GM21367 (cell line): ENCODE data around the gene FKBP8.
"Not testable (repeated sequence)": the region's sequence is repeated elsewhere in the genome, so short reads cannot be mapped to it uniquely, and the experiment has no call there.

Source experiments
- ATAC-seq: cut with Tn5 transposase; IDR thresholded peaks from one replicate; pipeline ENCODE4 v1.9.1; 2021; ENCODE audit not compliant: unreplicated experiment

FKBP8 gene

GRCh38 chr19:18559685-18560084 is 16.3 kb upstream of the FKBP8 start:
- no peak for ATAC-seq

GRCh38 chr19:18558604-18559003 is 15.2 kb upstream of the FKBP8 start:
- ATAC-seq, result no peak

- ATAC-seq, result no peak
These were observed 14.8 kb upstream of the FKBP8 start for GRCh38 chr19:18558202-18558555.

GRCh38 chr19:18557411-18558201 is 14.2 kb upstream of the FKBP8 start, which contains the start of gene KXD1:
KXD1 (plus strand) TSS chr19:18557870; CDS start chr19:18562057, 4,187 bp downstream.
- peak; percentile 85 for ATAC-seq

GRCh38 chr19:18551631-18552030 is 8.3 kb upstream of the FKBP8 start:
- no peak for ATAC-seq

- ATAC-seq, result peak; percentile 35
These were observed 572 bp upstream of the FKBP8 start for GRCh38 chr19:18543814-18544475.

GRCh38 chr19:18541992-18542940 is 1.1 kb downstream of the FKBP8 start:
- no peak for ATAC-seq

GRCh38 chr19:18541258-18541991 is 1.9 kb downstream of the FKBP8 start:
- ATAC-seq, result no peak

- ATAC-seq, result not testable (repeated sequence)
These were observed 3.2 kb downstream of the FKBP8 start for GRCh38 chr19:18540200-18540599.

GRCh38 chr19:18539372-18539771 is 4.0 kb downstream of the FKBP8 start:
- no peak for ATAC-seq

GRCh38 chr19:18538115-18538514 is 5.3 kb downstream of the FKBP8 start:
- ATAC-seq, result no peak

- no peak for ATAC-seq
These were observed 5.9 kb downstream of the FKBP8 start for GRCh38 chr19:18537431-18537830.

GRCh38 chr19:18536475-18536874 is 6.9 kb downstream of the FKBP8 start:
- ATAC-seq, result no peak

- no peak for ATAC-seq
These were observed 10.3 kb downstream of the FKBP8 start for GRCh38 chr19:18533058-18533457.

GRCh38 chr19:18532168-18532890 is 11.0 kb downstream of the FKBP8 start:
- ATAC-seq, result no peak

GRCh38 chr19:18531485-18531884 is 11.9 kb downstream of the FKBP8 start:
- no peak for ATAC-seq

GRCh38 chr19:18529782-18530181 is 13.6 kb downstream of the FKBP8 start:
- ATAC-seq, result no peak

GRCh38 chr19:18526316-18526715 is 17.1 kb downstream of the FKBP8 start:
- no peak for ATAC-seq

- ATAC-seq, result no peak
These were observed 19.5 kb downstream of the FKBP8 start for GRCh38 chr19:18523841-18524240.

- not testable (repeated sequence) for ATAC-seq
These were observed 20.4 kb downstream of the FKBP8 start for GRCh38 chr19:18522862-18523440.
